ES-I3 (cell line): ENCODE results near the gene KIF18B.
"Not testable (repeated sequence)": the region's sequence is repeated elsewhere in the genome, so short reads cannot be mapped to it uniquely, and the experiment has no call there.

Source experiments
- H3K36me3 ChIP-seq: 2 replicates; pipeline ENCODE4 v1.6.1; 2013; ENCODE audit warnings: mild to moderate bottlenecking, low read length, control low read depth, moderate library complexity; ENCODE audit not compliant: insufficient read depth
- H3K4me1 ChIP-seq: 2 replicates; pipeline ENCODE4 v1.6.1; 2013; ENCODE audit warnings: mild to moderate bottlenecking, control low read depth, low read length; ENCODE audit not compliant: insufficient read depth
- H3K9ac ChIP-seq: 2 replicates; pipeline ENCODE4 v1.6.1; 2013; ENCODE audit warnings: low read depth, mild to moderate bottlenecking, low read length, moderate library complexity
- H3K9me3 ChIP-seq: 2 replicates; pipeline ENCODE4 v1.6.1; 2013; ENCODE audit warnings: mild to moderate bottlenecking, low read length, moderate library complexity; ENCODE audit not compliant: control insufficient read depth, insufficient read depth

The KIF18B gene

GRCh38 chr17:44961921-44962350 lies 14.4 kb upstream of the KIF18B start:
- Histone ChIP-seq H3K9ac (no peak overlapping the region), H3K9me3 (no peaks in the 10 kb centered on the region), H3K36me3 (no peaks in the 10 kb centered on the region), H3K4me1 (peaks cover 6% of the 10 kb centered on the region; the same call in 1 of the 2 replicates)

- Histone ChIP-seq H3K9me3 (no peaks in the 10 kb centered on the region), H3K36me3 (no peaks in the 10 kb centered on the region), H3K9ac (no peak overlapping the region), H3K4me1 (peaks cover 6% of the 10 kb centered on the region; the same call in 1 of the 2 replicates)
These were observed 13.1 kb upstream of the KIF18B start for GRCh38 chr17:44960691-44961090.

GRCh38 chr17:44959821-44960531 lies 12.4 kb upstream of the KIF18B start:
- H3K36me3 ChIP-seq: no peaks in the 10 kb centered on the region
- H3K4me1 ChIP-seq: peaks cover 6% of the 10 kb centered on the region; the same call in 1 of the 2 replicates
- peak overlapping the region; percentile 39; the same call in 1 of the 2 replicates for H3K9ac ChIP-seq
- no peaks in the 10 kb centered on the region for H3K9me3 ChIP-seq

GRCh38 chr17:44956998-44957981 lies 9.7 kb upstream of the KIF18B start:
- peaks cover 6% of the 10 kb centered on the region; the same call in 1 of the 2 replicates for H3K4me1 ChIP-seq
- H3K9ac ChIP-seq: no peak overlapping the region
- H3K9me3 ChIP-seq: no peaks in the 10 kb centered on the region
- no peaks in the 10 kb centered on the region for H3K36me3 ChIP-seq

GRCh38 chr17:44955674-44956425 lies 8.3 kb upstream of the KIF18B start:
- peaks cover 5% of the 10 kb centered on the region; the same call in 1 of the 2 replicates for H3K4me1 ChIP-seq
- no peaks in the 10 kb centered on the region for H3K36me3 ChIP-seq
- no peaks in the 10 kb centered on the region for H3K9me3 ChIP-seq
- no peak overlapping the region for H3K9ac ChIP-seq

- H3K9me3 ChIP-seq: no peaks in the 10 kb centered on the region
- H3K9ac ChIP-seq: no peak overlapping the region
- H3K36me3 ChIP-seq: no peaks in the 10 kb centered on the region
- H3K4me1 ChIP-seq: no peaks in the 10 kb centered on the region
These were observed 5.4 kb upstream of the KIF18B start for GRCh38 chr17:44952946-44953475.

GRCh38 chr17:44948315-44948795 lies 782 bp upstream of the KIF18B start:
- no peaks in the 10 kb centered on the region for H3K9me3 ChIP-seq
- H3K9ac ChIP-seq: peak overlapping the region; percentile 89
- H3K4me1 ChIP-seq: no peaks in the 10 kb centered on the region
- H3K36me3 ChIP-seq: no peaks in the 10 kb centered on the region

- peaks cover 11% of the 10 kb centered on the region for H3K4me1 ChIP-seq
- H3K36me3 ChIP-seq, H3K9me3 ChIP-seq, H3K9ac ChIP-seq: not testable (repeated sequence)
These were observed 1.9 kb downstream of the KIF18B start for GRCh38 chr17:44945652-44946051.

- peaks cover 14% of the 10 kb centered on the region for H3K4me1 ChIP-seq
- H3K9ac ChIP-seq: no peak overlapping the region
- no peaks in the 10 kb centered on the region for H3K9me3 ChIP-seq
- no peaks in the 10 kb centered on the region for H3K36me3 ChIP-seq
These were observed 5.1 kb downstream of the KIF18B start for GRCh38 chr17:44942456-44942855.

GRCh38 chr17:44941712-44942331 lies 5.8 kb downstream of the KIF18B start:
- no peaks in the 10 kb centered on the region for H3K36me3 ChIP-seq

GRCh38 chr17:44940768-44941167 lies 6.8 kb downstream of the KIF18B start:
- H3K4me1 ChIP-seq: peaks cover 14% of the 10 kb centered on the region
- H3K9ac ChIP-seq: no peak overlapping the region
- no peaks in the 10 kb centered on the region for H3K9me3 ChIP-seq
- H3K36me3 ChIP-seq: peaks cover 4% of the 10 kb centered on the region; the same call in 1 of the 2 replicates

More at GRCh38 chr17:44941712-44942331, 5.8 kb downstream of the KIF18B start:
- no peak overlapping the region for H3K9ac ChIP-seq
- no peaks in the 10 kb centered on the region for H3K9me3 ChIP-seq
- H3K4me1 ChIP-seq: peaks cover 14% of the 10 kb centered on the region

GRCh38 chr17:44940317-44940716 lies 7.3 kb downstream of the KIF18B start:
- H3K4me1 ChIP-seq: peaks cover 14% of the 10 kb centered on the region
- H3K9me3 ChIP-seq: no peaks in the 10 kb centered on the region
- peaks cover 4% of the 10 kb centered on the region; the same call in 1 of the 2 replicates for H3K36me3 ChIP-seq
- H3K9ac ChIP-seq: no peak overlapping the region

GRCh38 chr17:44935116-44935515 lies 12.5 kb downstream of the KIF18B start:
- Histone ChIP-seq H3K4me1 (no peaks in the 10 kb centered on the region), H3K9ac (no peak overlapping the region), H3K36me3 (peaks cover 31% of the 10 kb centered on the region), H3K9me3 (no peaks in the 10 kb centered on the region)
